ENCODE data around the gene RIN3. TPM values are rescaled to one million over a fixed set of nuclear protein-coding genes. Genes with fewer than 3 reads are reported as not detected.

The RIN3 gene
- polyA plus RNA-seq, 3 donors: 6.3 to 8.4 (median 7.9) TPM

GRCh38 chr14:92685784-92686355, 172.3 kb downstream of the RIN3 start:
- no peak for DNase-seq (ENCODE audit: extremely low read depth in 1 of 11, low read depth in 9 of 11, low spot score in 4 of 11)

DNA sequence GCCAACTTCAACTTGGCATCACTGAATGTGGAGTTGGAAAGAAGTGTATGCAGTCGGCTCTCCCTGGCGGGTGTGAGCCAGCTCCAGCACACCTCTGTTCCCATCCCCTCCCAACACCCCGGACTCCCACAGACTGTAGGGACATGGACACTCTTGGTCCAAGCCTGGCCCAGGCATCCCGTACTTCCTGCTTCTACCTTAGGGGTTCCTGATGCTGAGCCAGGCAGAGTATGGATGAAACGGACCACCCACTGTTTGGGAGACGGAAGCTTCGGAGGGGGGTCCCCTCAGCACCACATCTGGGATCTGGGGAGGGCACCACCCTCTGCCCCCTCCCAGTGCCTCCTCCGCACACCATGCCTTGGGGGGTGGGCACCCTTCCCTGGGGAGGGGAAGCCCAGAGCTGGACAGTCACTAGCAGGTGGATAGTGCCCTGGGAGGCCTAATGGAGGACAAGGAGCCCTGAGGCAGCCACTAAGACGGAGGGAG, 172.9 kb downstream of the RIN3 start:
- no peak for DNase-seq (ENCODE audit: extremely low read depth in 1 of 11, low read depth in 9 of 11, low spot score in 4 of 11)

DNA sequence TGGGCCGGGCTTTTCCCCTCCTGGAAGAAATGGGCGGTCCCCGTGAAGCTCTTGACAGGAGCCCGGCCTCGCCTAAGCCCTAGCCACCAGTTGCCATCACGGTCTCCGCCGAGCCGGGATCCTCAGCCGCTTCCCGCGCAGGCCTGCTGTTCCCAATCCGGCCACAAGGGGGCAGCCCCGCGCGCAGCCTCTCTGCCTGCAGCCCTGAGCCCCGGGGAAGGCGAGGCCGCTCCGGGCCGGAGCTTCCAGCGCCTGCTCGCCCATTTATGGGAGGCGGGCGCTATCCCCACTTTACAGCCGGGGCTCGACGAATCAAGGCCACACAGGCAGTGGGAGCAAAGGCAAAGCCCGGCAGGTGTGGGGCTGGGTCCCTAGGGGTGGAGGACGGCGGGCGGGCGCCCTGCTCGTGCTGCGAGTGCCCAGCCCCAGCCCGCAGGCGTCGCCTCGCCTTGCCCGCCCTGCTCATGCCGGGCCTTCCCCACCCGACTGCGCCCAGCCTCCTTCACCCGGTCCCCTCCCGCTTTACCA, 173.4 kb downstream of the RIN3 start:
- peak in 7 of 11 donors; percentile 45 to 67 (median 61) for DNase-seq (ENCODE audit: extremely low read depth in 1 of 11, low read depth in 9 of 11, low spot score in 4 of 11)

DNA sequence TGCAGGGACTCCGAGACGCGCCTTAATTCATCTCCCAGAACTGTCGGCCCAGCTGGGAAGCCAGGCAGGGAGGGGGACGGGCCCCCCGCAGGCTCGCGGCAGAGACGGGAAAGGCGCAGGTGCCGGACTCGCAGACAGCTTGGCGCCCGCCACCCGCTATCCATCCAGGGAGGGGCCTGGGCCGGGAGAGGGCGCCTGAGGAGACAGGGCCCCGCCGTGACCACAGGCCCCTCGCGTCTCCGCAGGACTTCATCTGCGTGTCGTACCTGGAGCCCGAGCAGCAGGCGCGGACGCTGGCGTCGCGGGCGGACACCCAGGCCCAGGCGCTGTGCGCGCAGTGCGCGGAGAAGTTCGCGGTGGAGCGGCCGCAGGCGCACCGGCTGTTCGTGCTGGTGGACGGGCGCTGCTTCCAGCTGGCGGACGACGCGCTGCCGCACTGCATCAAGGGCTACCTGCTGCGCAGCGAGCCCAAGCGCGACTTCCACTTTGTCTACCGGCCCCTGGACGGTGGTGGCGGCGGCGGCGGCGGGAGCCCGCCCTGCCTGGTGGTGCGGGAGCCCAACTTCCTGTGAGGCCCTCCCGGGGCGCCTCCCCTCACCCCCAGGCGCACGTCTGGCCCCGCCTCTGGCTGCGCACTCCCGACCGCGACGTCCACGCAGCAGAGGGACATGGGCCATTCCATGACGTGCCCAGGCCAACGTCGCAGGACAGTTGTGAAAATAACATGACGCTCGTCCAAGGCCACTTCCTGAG, 174.3 kb downstream of the RIN3 start:
- DNase-seq (ENCODE audit: extremely low read depth in 1 of 11, low read depth in 9 of 11, low spot score in 4 of 11): peak in 1 of 11 donors; percentile 24

DNA sequence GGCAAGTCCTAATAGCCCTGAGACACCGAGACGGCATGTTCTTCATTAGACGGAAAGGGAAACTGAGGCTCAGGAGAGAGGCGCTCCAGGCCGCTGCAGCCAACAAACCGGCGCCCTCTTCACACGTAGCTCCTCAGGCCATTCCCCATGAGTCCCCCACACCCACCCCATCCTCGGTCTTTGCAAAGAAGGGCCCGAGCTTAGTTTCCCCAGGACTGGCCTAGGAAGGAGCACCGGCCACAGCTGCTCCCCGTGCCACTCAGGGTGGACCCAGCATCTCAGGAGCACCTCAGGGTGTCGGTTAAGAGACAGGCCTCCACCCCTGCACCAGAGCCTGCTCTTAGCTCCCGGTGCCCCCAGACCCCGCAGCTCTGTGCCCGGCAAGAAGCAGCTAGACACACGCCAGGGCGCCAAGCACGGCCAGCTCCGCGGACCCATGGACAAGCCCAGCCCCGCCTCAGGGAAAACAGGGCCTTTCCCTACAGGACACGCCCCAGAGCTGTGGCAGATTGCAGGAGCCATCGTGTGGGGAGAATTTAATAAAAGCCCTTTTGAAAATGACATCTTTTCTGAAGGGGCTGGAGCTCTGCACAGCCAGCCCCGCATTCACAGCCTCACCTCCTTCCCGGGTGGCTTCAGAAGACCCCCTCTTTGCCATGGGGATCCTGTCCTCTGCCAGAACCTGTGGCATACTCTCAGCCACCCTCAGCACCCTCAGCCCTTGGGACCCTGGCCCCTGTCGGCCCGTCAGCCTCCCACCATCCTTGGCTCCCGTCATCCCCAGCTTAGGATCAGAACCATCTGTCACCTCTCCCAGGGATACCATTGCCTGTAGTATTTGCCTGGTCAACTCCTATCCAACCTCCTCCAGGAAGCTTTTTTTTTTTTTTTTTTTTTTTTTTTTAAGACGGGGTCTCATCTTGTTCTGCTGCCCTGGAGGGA, 175.1 kb downstream of the RIN3 start:
- no peak for DNase-seq (ENCODE audit: extremely low read depth in 1 of 11, low read depth in 9 of 11, low spot score in 4 of 11)

- peak in 1 of 11 donors; percentile 41 for DNase-seq (ENCODE audit: extremely low read depth in 1 of 11, low read depth in 9 of 11, low spot score in 4 of 11)
Observed at GRCh38 chr14:92690171-92691011, 176.8 kb downstream of the RIN3 start.

- no peak for DNase-seq (ENCODE audit: extremely low read depth in 1 of 11, low read depth in 9 of 11, low spot score in 4 of 11)
Observed at GRCh38 chr14:92692822-92693226, 179.2 kb downstream of the RIN3 start.

DNA sequence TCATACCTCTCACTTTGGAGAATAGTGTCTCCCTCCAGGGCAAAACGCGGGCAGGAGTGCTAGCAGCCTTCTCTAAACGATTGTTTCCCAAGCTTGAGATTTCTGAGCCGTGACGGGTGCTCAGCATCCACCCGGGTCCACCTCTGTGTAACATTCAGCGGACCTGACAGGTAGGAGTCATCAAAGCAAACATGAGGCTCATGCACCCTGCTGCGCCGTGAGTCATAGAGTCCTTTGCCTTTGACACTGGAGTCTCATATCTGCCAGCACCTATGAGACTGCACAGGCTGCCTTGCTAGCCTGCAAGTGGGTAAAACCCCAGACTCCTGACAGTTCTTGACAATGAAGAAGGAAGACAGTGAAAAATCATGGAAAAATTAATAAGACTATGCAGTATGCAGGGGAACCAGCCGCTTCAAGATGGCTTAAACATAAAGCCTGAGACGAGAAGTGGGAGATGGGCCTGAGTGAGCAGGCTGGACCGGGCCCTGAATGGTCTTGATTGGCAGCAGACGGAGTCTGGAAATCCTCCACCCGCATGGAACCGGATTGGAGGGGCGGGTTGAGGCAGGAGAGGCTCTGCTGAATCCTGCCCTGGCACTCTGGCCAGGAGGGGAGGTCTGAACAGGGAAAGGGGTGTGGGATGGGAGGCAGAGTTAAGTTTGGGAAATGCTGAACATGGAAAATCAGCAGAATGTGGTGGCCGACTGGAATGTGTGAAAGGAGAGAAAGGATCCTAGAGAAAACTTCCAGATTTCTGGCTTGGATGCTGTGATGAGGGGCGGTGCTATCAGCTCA, 180.6 kb downstream of the RIN3 start:
- no peak for DNase-seq (ENCODE audit: extremely low read depth in 1 of 11, low read depth in 9 of 11, low spot score in 4 of 11)

GRCh38 chr14:92694807-92695206, 181.2 kb downstream of the RIN3 start:
- DNase-seq (ENCODE audit: extremely low read depth in 1 of 11, low read depth in 9 of 11, low spot score in 4 of 11): no peak

GRCh38 chr14:92695562-92695961, 182.0 kb downstream of the RIN3 start:
- DNase-seq (ENCODE audit: extremely low read depth in 1 of 11, low read depth in 9 of 11, low spot score in 4 of 11): no peak

DNA sequence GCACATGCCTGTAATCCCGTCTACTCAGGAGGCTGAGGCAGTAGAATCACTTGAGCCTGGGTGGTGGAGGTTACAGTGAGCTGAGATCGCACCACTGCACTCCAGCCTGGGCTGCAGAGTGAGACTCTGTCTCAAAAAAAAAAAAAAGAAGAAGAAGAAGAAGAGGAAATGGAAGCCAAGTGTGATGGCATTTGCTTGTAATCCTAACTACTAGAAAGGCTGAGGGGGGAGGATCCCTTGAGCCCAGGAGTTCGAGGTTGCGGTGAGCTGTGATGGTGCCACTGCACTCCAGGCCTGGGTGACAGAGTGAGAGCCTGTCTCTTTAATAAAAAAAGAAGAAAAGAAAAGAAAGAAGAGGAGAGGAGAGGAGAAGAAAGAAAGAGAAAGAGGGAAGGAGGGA, 182.8 kb downstream of the RIN3 start:
- DNase-seq (ENCODE audit: extremely low read depth in 1 of 11, low read depth in 9 of 11, low spot score in 4 of 11): no peak

- no peak for DNase-seq (ENCODE audit: extremely low read depth in 1 of 11, low read depth in 9 of 11, low spot score in 4 of 11)
Observed at GRCh38 chr14:92698393-92698792, 184.8 kb downstream of the RIN3 start.

- DNase-seq (ENCODE audit: extremely low read depth in 1 of 11, low read depth in 9 of 11, low spot score in 4 of 11): no peak
Observed at GRCh38 chr14:92701826-92702225, 188.2 kb downstream of the RIN3 start.

DNA sequence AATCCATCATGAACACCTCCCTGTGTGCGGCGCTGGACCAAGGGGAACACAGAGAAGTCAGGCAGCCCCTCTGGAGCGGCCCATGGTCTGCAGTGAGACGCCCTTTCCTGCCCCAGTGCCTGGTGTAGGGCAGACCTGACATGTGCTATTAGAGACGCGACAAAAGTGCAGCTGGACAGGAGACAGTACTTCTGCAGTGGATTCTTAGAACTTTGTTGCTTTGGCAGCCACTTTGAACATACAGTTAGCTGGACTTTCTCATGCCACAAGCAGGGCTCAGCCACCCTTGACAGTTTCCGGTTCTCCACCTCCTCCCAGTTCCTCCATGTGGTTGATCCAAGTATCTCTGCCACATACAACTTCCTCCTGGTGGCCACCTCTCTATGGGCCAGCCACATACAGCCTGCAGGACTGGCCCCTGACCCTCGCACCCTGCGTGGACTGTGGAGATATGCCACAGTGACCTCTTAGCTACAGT, 188.9 kb downstream of the RIN3 start:
- no peak for DNase-seq (ENCODE audit: extremely low read depth in 1 of 11, low read depth in 9 of 11, low spot score in 4 of 11)

DNA sequence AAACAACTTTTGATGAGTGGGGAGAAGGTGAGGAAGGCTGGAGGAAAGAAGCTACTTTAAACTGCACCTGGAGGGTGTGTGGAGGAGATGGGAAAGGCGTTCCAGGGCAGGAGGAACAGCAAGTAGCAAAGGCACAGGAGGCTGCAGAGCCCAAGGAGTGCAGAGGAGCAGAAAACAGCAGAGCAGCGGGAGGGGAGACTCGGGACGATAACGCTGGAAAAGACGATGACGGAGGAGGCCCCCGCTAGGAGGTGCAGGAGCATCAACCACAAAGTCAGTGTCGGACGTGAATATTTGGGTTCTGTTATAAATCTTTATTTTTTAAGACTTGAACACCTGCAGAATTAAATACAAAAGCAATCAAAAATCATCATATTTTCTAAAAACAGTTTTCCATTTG, 189.9 kb downstream of the RIN3 start:
- no peak for DNase-seq (ENCODE audit: extremely low read depth in 1 of 11, low read depth in 9 of 11, low spot score in 4 of 11)

DNA sequence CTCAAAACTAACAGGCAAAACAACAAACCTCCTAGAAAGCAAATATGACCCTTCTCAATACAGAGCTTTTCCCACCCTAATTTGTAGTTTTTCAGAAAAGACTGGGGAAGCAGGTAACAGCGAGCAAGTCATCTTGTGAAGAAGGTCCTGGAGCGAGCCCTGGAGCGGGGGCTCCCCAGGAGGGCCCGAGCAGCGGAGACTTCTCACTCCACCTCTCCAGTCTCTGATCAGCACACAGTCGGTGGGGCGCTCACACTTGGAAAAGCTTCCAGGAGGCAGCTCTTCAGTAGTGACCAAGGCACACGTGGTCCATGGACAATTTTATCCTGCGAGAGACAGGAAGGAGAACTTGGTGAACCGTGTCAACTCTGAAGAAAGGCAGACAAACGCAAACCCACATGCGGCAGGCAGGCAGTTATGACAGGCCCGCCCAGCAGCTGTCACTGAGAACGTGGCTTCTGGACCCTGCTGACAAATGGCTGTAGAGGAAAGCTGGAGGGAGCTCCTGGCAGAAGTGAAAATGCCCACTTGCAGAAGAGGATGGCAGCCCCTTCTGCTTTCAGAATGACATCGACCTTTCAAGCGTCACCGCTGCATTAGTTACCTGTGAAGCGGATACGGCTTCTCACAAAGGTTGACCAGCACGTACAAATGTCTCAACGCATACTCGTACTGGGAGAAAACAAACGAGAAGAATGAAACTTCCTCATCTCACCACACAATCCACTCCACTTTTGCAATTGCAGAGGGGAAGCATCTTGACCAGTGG, 190.6 kb downstream of the RIN3 start:
- no peak for DNase-seq (ENCODE audit: extremely low read depth in 1 of 11, low read depth in 9 of 11, low spot score in 4 of 11)

- DNase-seq (ENCODE audit: extremely low read depth in 1 of 11, low read depth in 9 of 11, low spot score in 4 of 11): no peak
Observed at GRCh38 chr14:92704821-92705220, 191.2 kb downstream of the RIN3 start.

Data from renal cortex interstitium (tissue), 11 donors.